Omental fat pad (tissue), 4 donors: ENCODE measurements around the gene PRSS27. TPM values are rescaled to one million over a fixed set of nuclear protein-coding genes. Genes with fewer than 3 reads are reported as not detected.

Experiments
- ATAC-seq: fragments of 150-250 bp; one replicate; pipeline ENCODE4 v1.9.1; 2016; ENCODE audit warnings: mild to moderate bottlenecking, moderate library complexity; ENCODE audit not compliant: low FRiP score
- DNase-seq: peaks from one replicate; pipeline ENCODE4 v3.0.0-alpha.2; 2019; ENCODE audit warnings: low spot score
- total RNA-seq, 4 donors: library from RNA; depleted of rRNA; stranded (reverse); fragments of >200 nt; gene quantifications; one replicate each; pipeline ENCODE4 v1.1.0, GENCODE V29; 2016
- TF ChIP-seq, protein P1 (sequence below), 3 donors: fragments of 450-650 bp; IDR thresholded peaks; one replicate each; pipeline ENCODE4 v1.5.1; 2016 to 2017; ENCODE audit warnings: antibody characterized with exemption in 3 of 3, mild to moderate bottlenecking in 3 of 3, moderate library complexity in 2 of 3

PRSS27 gene
- total RNA-seq, 4 donors from 2014 or later = 0.65 to 1.2 (median 1.0) TPM

GRCh38 chr16:2766430-2767139, 46.6 kb upstream of the PRSS27 start:
- TF ChIP-seq, protein P1, sequence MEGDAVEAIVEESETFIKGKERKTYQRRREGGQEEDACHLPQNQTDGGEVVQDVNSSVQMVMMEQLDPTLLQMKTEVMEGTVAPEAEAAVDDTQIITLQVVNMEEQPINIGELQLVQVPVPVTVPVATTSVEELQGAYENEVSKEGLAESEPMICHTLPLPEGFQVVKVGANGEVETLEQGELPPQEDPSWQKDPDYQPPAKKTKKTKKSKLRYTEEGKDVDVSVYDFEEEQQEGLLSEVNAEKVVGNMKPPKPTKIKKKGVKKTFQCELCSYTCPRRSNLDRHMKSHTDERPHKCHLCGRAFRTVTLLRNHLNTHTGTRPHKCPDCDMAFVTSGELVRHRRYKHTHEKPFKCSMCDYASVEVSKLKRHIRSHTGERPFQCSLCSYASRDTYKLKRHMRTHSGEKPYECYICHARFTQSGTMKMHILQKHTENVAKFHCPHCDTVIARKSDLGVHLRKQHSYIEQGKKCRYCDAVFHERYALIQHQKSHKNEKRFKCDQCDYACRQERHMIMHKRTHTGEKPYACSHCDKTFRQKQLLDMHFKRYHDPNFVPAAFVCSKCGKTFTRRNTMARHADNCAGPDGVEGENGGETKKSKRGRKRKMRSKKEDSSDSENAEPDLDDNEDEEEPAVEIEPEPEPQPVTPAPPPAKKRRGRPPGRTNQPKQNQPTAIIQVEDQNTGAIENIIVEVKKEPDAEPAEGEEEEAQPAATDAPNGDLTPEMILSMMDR (IDR thresholded peaks at IDR 0.05) = no peak
- ATAC-seq (no peak), DNase-seq (no peak)

- TF ChIP-seq, protein P1 (IDR thresholded peaks at IDR 0.05) = no peak
- no peak for ATAC-seq
- DNase-seq = no peak
Measured at GRCh38 chr16:2765462-2766404, 45.7 kb upstream of the PRSS27 start.

- TF ChIP-seq, protein P1 (IDR thresholded peaks at IDR 0.05) = no peak
- DNase-seq (no peak), ATAC-seq (no peak)
Measured at GRCh38 chr16:2764718-2765117, 44.7 kb upstream of the PRSS27 start.

DNA sequence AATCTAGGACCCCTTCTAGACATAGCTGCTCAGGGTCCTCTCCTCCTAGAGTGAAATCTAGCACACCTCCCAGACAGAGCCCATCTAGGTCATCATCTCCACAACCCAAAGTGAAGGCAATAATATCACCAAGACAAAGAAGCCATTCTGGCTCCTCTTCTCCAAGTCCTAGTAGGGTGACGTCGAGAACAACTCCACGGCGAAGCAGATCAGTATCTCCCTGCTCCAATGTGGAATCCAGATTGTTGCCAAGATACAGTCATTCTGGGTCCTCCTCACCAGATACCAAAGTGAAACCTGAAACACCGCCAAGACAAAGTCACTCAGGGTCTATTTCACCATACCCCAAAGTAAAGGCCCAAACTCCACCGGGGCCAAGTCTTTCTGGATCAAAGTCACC, 43.1 kb upstream of the PRSS27 start:
- no peak for ATAC-seq
- DNase-seq = no peak
- TF ChIP-seq, protein P1 (IDR thresholded peaks at IDR 0.05) = no peak

DNA sequence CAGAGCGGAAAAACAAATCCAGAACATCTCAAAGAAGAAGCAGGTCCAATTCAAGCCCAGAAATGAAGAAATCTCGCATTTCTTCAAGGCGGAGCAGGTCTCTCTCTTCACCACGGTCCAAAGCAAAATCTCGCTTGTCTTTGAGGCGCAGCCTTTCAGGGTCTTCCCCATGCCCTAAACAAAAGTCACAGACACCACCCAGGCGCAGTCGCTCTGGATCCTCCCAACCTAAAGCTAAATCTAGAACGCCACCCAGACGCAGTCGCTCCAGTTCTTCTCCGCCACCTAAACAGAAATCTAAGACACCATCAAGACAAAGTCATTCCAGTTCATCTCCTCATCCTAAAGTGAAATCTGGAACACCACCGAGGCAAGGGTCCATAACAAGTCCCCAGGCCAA, 42.7 kb upstream of the PRSS27 start:
- DNase-seq (no peak), ATAC-seq (no peak)
- TF ChIP-seq, protein P1 (IDR thresholded peaks at IDR 0.05) = no peak

DNA sequence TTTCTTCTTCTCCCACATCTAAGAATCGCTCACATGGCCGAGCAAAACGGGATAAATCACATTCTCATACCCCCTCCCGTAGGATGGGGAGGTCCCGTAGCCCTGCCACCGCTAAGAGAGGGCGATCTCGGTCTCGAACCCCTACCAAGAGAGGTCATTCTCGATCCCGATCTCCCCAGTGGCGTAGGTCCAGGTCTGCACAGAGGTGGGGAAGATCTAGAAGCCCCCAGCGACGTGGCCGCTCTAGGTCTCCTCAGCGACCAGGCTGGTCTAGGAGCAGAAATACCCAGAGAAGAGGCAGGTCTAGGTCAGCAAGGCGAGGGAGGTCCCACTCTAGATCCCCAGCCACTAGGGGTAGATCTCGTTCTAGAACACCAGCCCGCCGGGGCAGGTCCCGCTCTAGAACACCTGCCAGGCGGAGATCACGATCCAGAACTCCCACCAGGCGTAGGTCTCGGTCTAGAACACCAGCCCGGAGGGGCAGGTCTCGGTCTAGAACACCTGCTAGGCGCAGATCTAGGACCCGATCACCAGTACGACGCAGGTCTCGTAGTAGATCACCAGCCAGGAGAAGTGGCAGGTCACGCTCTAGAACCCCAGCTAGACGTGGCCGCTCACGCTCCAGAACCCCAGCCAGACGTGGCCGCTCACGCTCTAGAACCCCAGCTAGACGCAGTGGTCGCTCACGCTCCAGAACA, 42.0 kb upstream of the PRSS27 start:
- DNase-seq (no peak), ATAC-seq (no peak)
- TF ChIP-seq, protein P1 (IDR thresholded peaks at IDR 0.05) = no peak
